NOMO-1 (cell line): ENCODE measurements around the gene PNMA1.

Experiments used
- DNase-seq, 2 experiments: peaks; one replicate each; lab custom pipeline; 2025; ENCODE audit not compliant: unreplicated experiment in 2 of 2; lab: John Stamatoyannopoulos, UW

The PNMA1 gene

GRCh38 chr14:73739174-73739898 is 25.2 kb upstream of the PNMA1 start:
- DNase-seq = no peak

- no peak for DNase-seq
Observed at GRCh38 chr14:73738518-73739173, 24.5 kb upstream of the PNMA1 start.

GRCh38 chr14:73736842-73737241 is 22.7 kb upstream of the PNMA1 start:
- DNase-seq = no peak

- no peak for DNase-seq
Observed at GRCh38 chr14:73732006-73732405, 17.8 kb upstream of the PNMA1 start.

- DNase-seq = no peak
Observed at GRCh38 chr14:73731111-73731510, 16.9 kb upstream of the PNMA1 start.

- no peak for DNase-seq
Observed at GRCh38 chr14:73729556-73730265, 15.5 kb upstream of the PNMA1 start.

GRCh38 chr14:73728717-73729330 is 14.6 kb upstream of the PNMA1 start:
- peak; percentile 90 to 93 for DNase-seq

GRCh38 chr14:73727166-73727565 is 13.0 kb upstream of the PNMA1 start:
- DNase-seq = no peak

- DNase-seq = no peak
Observed at GRCh38 chr14:73726025-73726961, 12.1 kb upstream of the PNMA1 start.

- no peak for DNase-seq
Observed at GRCh38 chr14:73725116-73726024, 11.2 kb upstream of the PNMA1 start.

- DNase-seq = no peak
Observed at GRCh38 chr14:73724696-73725095, 10.5 kb upstream of the PNMA1 start.

GRCh38 chr14:73723797-73724661 is 9.8 kb upstream of the PNMA1 start:
- no peak for DNase-seq

- no peak for DNase-seq
Observed at GRCh38 chr14:73723406-73723796, 9.2 kb upstream of the PNMA1 start.

GRCh38 chr14:73722581-73722980 is 8.4 kb upstream of the PNMA1 start:
- DNase-seq = no peak

- no peak for DNase-seq
Observed at GRCh38 chr14:73721101-73721821, 7.1 kb upstream of the PNMA1 start.

GRCh38 chr14:73720636-73721035 is 6.5 kb upstream of the PNMA1 start:
- DNase-seq = no peak

GRCh38 chr14:73719791-73720190 is 5.6 kb upstream of the PNMA1 start:
- no peak for DNase-seq

GRCh38 chr14:73719361-73719760 is 5.2 kb upstream of the PNMA1 start:
- no peak for DNase-seq
